Esophagus muscularis mucosa (tissue), 4 donors: ENCODE data around the gene PTAFR. TPM values are rescaled to one million over a fixed set of nuclear protein-coding genes. Genes with fewer than 3 reads are reported as not detected.

Experiments
- DNase-seq: peaks from one replicate; pipeline ENCODE4 v3.0.0-alpha.2; 2017; ENCODE audit errors: extremely low spot score
- H3K27ac ChIP-seq, 4 donors: fragments of 200-600 bp; sonication (generic); replicated peaks in 1 of 4; 1 replicate in 3 of 4; 2 replicates in 1 of 4; pipeline ENCODE4 v1.5.1; 2016 to 2019; ENCODE audit warnings: mild to moderate bottlenecking in 1 of 4
- H3K27me3 ChIP-seq, 4 donors: fragments of 200-600 bp; sonication (generic); one replicate each; pipeline versions ENCODE4 v1.5.1 to v1.6.0; 2016 to 2019
- H3K36me3 ChIP-seq, 4 donors: fragments of 200-600 bp; sonication (generic); one replicate each; pipeline ENCODE4 v1.5.1; 2016 to 2019
- H3K4me1 ChIP-seq, 4 donors: fragments of 200-600 bp; sonication (generic); one replicate each; pipeline ENCODE4 v1.5.1; 2016 to 2019
- H3K4me3 ChIP-seq, 4 donors: fragments of 200-600 bp; sonication (generic); 1 replicate in 2 of 4; 2 replicates in 2 of 4; pipeline ENCODE4 v1.5.1; 2016 to 2019; ENCODE audit warnings: mild to moderate bottlenecking in 4 of 4, moderate library complexity in 1 of 4
- H3K9me3 ChIP-seq, 4 donors: fragments of 200-600 bp; sonication (generic); 1 replicate in 3 of 4; 2 replicates in 1 of 4; pipeline ENCODE4 v1.5.1; 2016 to 2019
- CTCF ChIP-seq, 3 experiments: fragments of 200-600 bp in 2 of 3; fragments of 450-650 bp in 1 of 3; sonication (generic) in 2 of 3; IDR thresholded peaks; one replicate each; pipeline ENCODE4 v1.5.1; 2017 to 2019; ENCODE audit warnings: antibody characterized with exemption in 3 of 3, mild to moderate bottlenecking in 2 of 3, moderate library complexity in 1 of 3
- EP300 ChIP-seq: sonication (generic); formaldehyde crosslinking; IDR thresholded peaks from one replicate; pipeline ENCODE4 v1.6.1; 2017; ENCODE audit warnings: antibody characterized with exemption
- POLR2A ChIP-seq: fragments of 450-650 bp; IDR thresholded peaks from one replicate; pipeline ENCODE4 v1.6.1; 2017; ENCODE audit warnings: antibody characterized with exemption, moderate library complexity, mild to moderate bottlenecking, low read depth
- POLR2AphosphoS5 ChIP-seq, 2 donors: sonication (generic); formaldehyde crosslinking; IDR thresholded peaks; one replicate each; pipeline ENCODE4 v1.6.1; 2017; ENCODE audit warnings: antibody characterized with exemption in 2 of 2
- WGBS: methylation state at CpG from one replicate; pipeline ENCODE4 v1.1.5; 2018; 5-methylcytosine and 5-hydroxymethylcytosine counted together
- intact Hi-C: fragments of 100-400 bp; cut with DNase I; formaldehyde crosslinking; loops from one replicate; pipeline ENCODE4 v1.15.1; 2023
- total RNA-seq, 4 donors: library from RNA; depleted of rRNA; stranded (reverse); fragments of >200 nt; gene quantifications; one replicate each; pipeline versions ENCODE4 v1.1.0 to v1.2.1, GENCODE V29; 2016

PTAFR gene
- total RNA-seq, 4 donors from 2014 or later = 4.6 to 8.1 (median 6.8) TPM

DNA sequence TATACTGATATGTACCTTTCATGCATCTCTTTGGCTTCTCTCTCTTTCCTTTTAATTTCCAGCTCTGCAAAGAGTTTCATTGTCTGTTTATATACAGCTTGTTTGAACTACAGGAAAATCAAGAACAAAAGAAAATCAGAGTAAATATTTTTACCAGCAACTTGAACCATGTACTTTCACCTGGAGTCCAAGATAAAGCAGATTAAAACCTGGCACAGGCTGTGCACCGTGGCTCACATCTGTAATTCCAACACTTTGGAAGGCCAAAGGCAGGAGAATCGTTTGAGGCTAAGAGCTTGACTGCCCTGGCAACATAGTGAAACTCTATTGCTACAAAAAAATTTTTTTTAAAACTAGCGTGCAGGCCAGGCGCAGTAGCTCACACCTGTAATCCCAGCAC is 28.8 kb upstream of the PTAFR start:
- no peak for DNase-seq

DNA sequence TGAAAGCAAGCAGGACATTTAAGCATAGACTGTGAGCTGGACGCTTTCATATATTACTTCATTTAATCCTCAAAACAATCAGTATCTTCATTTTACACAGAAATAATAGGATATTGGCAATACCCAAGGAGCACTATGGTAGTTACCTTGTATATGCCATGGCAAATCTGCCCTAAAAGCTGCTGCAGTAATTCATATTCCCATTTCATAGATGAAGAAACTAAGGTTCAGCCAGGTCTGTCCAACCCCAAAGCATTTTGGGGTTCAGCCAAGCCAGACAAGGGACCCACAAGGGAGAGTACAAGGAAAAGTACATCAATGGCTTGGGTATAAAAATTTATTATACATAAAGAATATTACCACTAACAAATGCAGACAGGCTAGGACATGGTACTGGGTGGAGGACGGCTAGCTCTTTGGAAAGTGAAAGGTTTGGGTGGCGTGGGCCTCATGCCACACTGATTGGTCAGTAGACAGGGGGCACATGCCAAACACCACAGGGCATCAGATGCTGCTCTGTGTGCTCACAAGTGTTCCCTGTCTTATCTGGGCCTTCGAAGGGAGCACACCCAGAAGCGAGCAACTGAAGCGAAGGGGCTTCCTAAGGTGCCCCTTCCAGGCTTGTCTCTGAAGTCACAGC is 23.9 kb upstream of the PTAFR start:
- Histone ChIP-seq H3K36me3 (peaks cover 67 to 85% (median 75%) of the 10 kb centered on the region in 4 donors), H3K9me3 (no peaks in the 10 kb centered on the region), H3K27ac (no peak overlapping the region), H3K27me3 (no peaks in the 10 kb centered on the region), H3K4me3 (no peak overlapping the region), H3K4me1 (no peaks in the 10 kb centered on the region)
- intact Hi-C loops = no loop called here
- DNase-seq = no peak
- TF ChIP-seq EP300 (no peak), POLR2AphosphoS5 (IDR thresholded peaks at IDR 0.05) (no peak), POLR2A (no peak), CTCF (IDR thresholded peaks at IDR 0.05) (no peak)
- 90% methylated on average over 3 of the region's 6 CpGs for WGBS

More for the DNA sequence above, 28.8 kb upstream of the PTAFR start:
- no peaks in the 10 kb centered on the region for H3K9me3 ChIP-seq
- TF ChIP-seq POLR2AphosphoS5 (IDR thresholded peaks at IDR 0.05) (no peak), EP300 (no peak), CTCF (IDR thresholded peaks at IDR 0.05) (no peak), POLR2A (no peak)
- no peak overlapping the region for H3K27ac ChIP-seq
- H3K4me3 ChIP-seq = no peak overlapping the region
- intact Hi-C loops = no loop called here
- peaks cover 70 to 99% (median 91%) of the 10 kb centered on the region in 4 donors for H3K36me3 ChIP-seq
- WGBS = 91% methylated on average over 4 of the region's 4 CpGs
- H3K27me3 ChIP-seq = no peaks in the 10 kb centered on the region
- H3K4me1 ChIP-seq = no peaks in the 10 kb centered on the region

- TF ChIP-seq EP300 = no peak
- no peak for TF ChIP-seq POLR2AphosphoS5 (IDR thresholded peaks at IDR 0.05)
- TF ChIP-seq POLR2A = no peak
- TF ChIP-seq CTCF (IDR thresholded peaks at IDR 0.05) = no peak
- H3K4me3 ChIP-seq = no peak overlapping the region
- intact Hi-C loops = no loop called here
- no peak for DNase-seq
- no peaks in the 10 kb centered on the region for H3K9me3 ChIP-seq
- peaks cover 62 to 77% (median 68%) of the 10 kb centered on the region in 4 donors for H3K36me3 ChIP-seq
- no peaks in the 10 kb centered on the region for H3K4me1 ChIP-seq
- H3K27ac ChIP-seq = no peak overlapping the region
- H3K27me3 ChIP-seq = no peaks in the 10 kb centered on the region
- 82% methylated on average over 8 of the region's 8 CpGs for WGBS
Measured at GRCh38 chr1:28199328-28200233, 23.1 kb upstream of the PTAFR start.

GRCh38 chr1:28197682-28198415 is 21.4 kb upstream of the PTAFR start:
- Histone ChIP-seq H3K4me3 (no peak overlapping the region), H3K27me3 (no peaks in the 10 kb centered on the region), H3K36me3 (peaks cover 45 to 65% (median 50%) of the 10 kb centered on the region in 4 donors), H3K27ac (no peak overlapping the region), H3K9me3 (no peaks in the 10 kb centered on the region), H3K4me1 (no peaks in the 10 kb centered on the region)
- 90% methylated on average over 11 of the region's 12 CpGs for WGBS
- no peak for DNase-seq
- TF ChIP-seq POLR2AphosphoS5 (IDR thresholded peaks at IDR 0.05) = no peak
- no peak for TF ChIP-seq CTCF (IDR thresholded peaks at IDR 0.05)
- TF ChIP-seq EP300 = no peak
- no peak for TF ChIP-seq POLR2A
- intact Hi-C loops = no loop called here
